Trophoblast cell (in vitro differentiated cells and primary cell): ENCODE results near the gene RAD51B.

Source experiments
- DNase-seq, 2 donors: peaks; one replicate each; pipeline ENCODE4 v3.0.0-alpha.2; 2016
- H2AFZ ChIP-seq: 2 replicates; pipeline ENCODE4 v1.6.1; 2013; ENCODE audit warnings: low read length, moderate library complexity, mild to moderate bottlenecking; ENCODE audit not compliant: insufficient read depth, poor library complexity
- H2AK5ac ChIP-seq: 2 replicates; pipeline ENCODE4 v1.6.1; 2013; ENCODE audit warnings: mild to moderate bottlenecking, low read length
- H2BK120ac ChIP-seq: 2 replicates; pipeline ENCODE4 v1.6.1; 2013; ENCODE audit warnings: low read length, mild to moderate bottlenecking, moderate library complexity; ENCODE audit not compliant: insufficient read depth, poor library complexity
- H2BK12ac ChIP-seq: 2 replicates; pipeline ENCODE4 v1.6.1; 2013; ENCODE audit warnings: mild to moderate bottlenecking, low read length, moderate library complexity
- H2BK5ac ChIP-seq: 2 replicates; pipeline ENCODE4 v1.6.1; 2013; ENCODE audit warnings: low read length, low read depth, moderate library complexity, mild to moderate bottlenecking; ENCODE audit not compliant: poor library complexity
- H3K14ac ChIP-seq: 2 replicates; pipeline ENCODE4 v1.6.1; 2013; ENCODE audit warnings: mild to moderate bottlenecking, low read length
- H3K18ac ChIP-seq: 2 replicates; pipeline ENCODE4 v1.6.1; 2013; ENCODE audit warnings: mild to moderate bottlenecking, low read length
- H3K23ac ChIP-seq: 2 replicates; pipeline ENCODE4 v1.6.1; 2013; ENCODE audit warnings: low read length
- H3K27ac ChIP-seq: 2 replicates; pipeline ENCODE4 v1.5.1; 2013; ENCODE audit warnings: low read depth, mild to moderate bottlenecking, inconsistent platforms, low read length, moderate library complexity
- H3K27me3 ChIP-seq: 2 replicates; pipeline ENCODE4 v1.6.1; 2013; ENCODE audit warnings: inconsistent platforms, mild to moderate bottlenecking, low read length, moderate library complexity; ENCODE audit not compliant: insufficient read depth
- H3K36me3 ChIP-seq, 2 experiments: 1 replicate in 1 of 2; 2 replicates in 1 of 2; pipeline ENCODE4 v1.6.1; 2013; ENCODE audit warnings: low read length in 2 of 2, mild to moderate bottlenecking in 2 of 2, moderate library complexity in 1 of 2; ENCODE audit not compliant: insufficient read depth in 2 of 2, control insufficient read depth in 1 of 2
- H3K4ac ChIP-seq: 2 replicates; pipeline ENCODE4 v1.6.1; 2013; ENCODE audit warnings: low read depth, mild to moderate bottlenecking, low read length, moderate library complexity
- H3K4me1 ChIP-seq, 2 experiments: 1 replicate in 1 of 2; 2 replicates in 1 of 2; pipeline ENCODE4 v1.6.1; 2013; ENCODE audit warnings: low read length in 2 of 2, mild to moderate bottlenecking in 2 of 2, moderate library complexity in 1 of 2; ENCODE audit not compliant: insufficient read depth in 2 of 2, control insufficient read depth in 1 of 2
- H3K4me2 ChIP-seq: 2 replicates; pipeline ENCODE4 v1.6.1; 2013; ENCODE audit warnings: inconsistent platforms, mild to moderate bottlenecking, low read length, moderate library complexity
- H3K4me3 ChIP-seq: 2 replicates; pipeline ENCODE4 v1.5.1; 2013; ENCODE audit warnings: mild to moderate bottlenecking, low read depth, low read length, inconsistent platforms
- H3K79me1 ChIP-seq: one replicate; pipeline ENCODE4 v1.6.1; 2013; ENCODE audit warnings: low read length
- H3K79me2 ChIP-seq: 2 replicates; pipeline ENCODE4 v1.6.1; 2013; ENCODE audit warnings: low read length, mild to moderate bottlenecking; ENCODE audit not compliant: control insufficient read depth, insufficient read depth, poor library complexity
- H3K9ac ChIP-seq: 2 replicates; pipeline ENCODE4 v1.6.1; 2013; ENCODE audit warnings: mild to moderate bottlenecking, low read length
- H3K9me3 ChIP-seq: 2 replicates; pipeline ENCODE4 v1.6.1; 2013; ENCODE audit warnings: low read depth, mild to moderate bottlenecking, control low read depth, inconsistent platforms, low read length; ENCODE audit not compliant: insufficient read depth
- H4K12ac ChIP-seq: 2 replicates; pipeline ENCODE4 v1.6.1; 2013; ENCODE audit warnings: low read depth, mild to moderate bottlenecking, low read length, moderate library complexity
- H4K8ac ChIP-seq: 2 replicates; pipeline ENCODE4 v1.6.1; 2013; ENCODE audit warnings: low read depth, mild to moderate bottlenecking, low read length, moderate library complexity
- H4K91ac ChIP-seq: one replicate; pipeline ENCODE4 v1.6.1; 2013; ENCODE audit warnings: low read depth, mild to moderate bottlenecking, low read length, moderate library complexity
- WGBS: extraction: QIAGEN DNeasy Blood & Tissue Kit; methylation state at CpG from one replicate; pipeline ENCODE4 v1.1.7; 2013; ENCODE audit warnings: missing lambda C conversion rate; ENCODE audit not compliant: insufficient read length, insufficient coverage; ENCODE audit errors: extremely low coverage; 5-methylcytosine and 5-hydroxymethylcytosine counted together

RAD51B gene

DNA sequence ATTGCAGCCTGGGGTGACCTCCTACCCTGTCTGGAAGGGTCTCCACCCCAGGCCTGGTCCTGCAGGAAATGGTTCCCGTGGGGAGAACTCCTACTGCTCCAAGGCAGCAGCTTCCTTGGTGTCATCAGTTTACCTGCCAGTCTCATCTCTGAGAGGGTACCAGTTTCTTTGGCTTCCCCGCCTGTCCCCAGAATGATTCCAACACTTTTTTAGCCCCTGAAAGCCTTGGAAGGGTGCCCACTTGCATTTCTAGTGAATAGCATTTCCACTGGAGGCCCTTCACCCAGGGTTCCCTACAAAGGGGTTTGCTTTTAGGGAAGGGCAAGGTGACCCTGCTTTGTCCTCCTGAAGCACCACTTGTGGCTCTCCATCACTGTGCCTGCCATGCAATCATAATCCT, 689.0 kb downstream of the RAD51B start:
- Histone ChIP-seq H3K4me1 (peaks cover 32 to 33% of the 10 kb centered on the region in 2 experiments), H3K27ac (no peak overlapping the region), H3K4ac (no peak overlapping the region), H2AK5ac (peak overlapping the region; percentile 6), H3K4me3 (no peak overlapping the region), H3K79me2 (peaks cover 4% of the 10 kb centered on the region), H3K23ac (no peak overlapping the region), H4K91ac (peak overlapping the region; percentile 99), H3K27me3 (no peaks in the 10 kb centered on the region), H3K9me3 (peaks cover 2% of the 10 kb centered on the region), H2BK12ac (peak overlapping the region; percentile 7), H3K14ac (peak overlapping the region; percentile 18), H2BK5ac (peak overlapping the region; percentile 34), H3K18ac (peak overlapping the region; percentile 24), H3K79me1 (peaks cover 62% of the 10 kb centered on the region), H3K9ac (no peak overlapping the region), H3K4me2 (no peak overlapping the region), H2BK120ac (peak overlapping the region; percentile 62), H2AFZ (no peak overlapping the region), H3K36me3 (no peaks in the 10 kb centered on the region), H4K12ac (no peak overlapping the region), H4K8ac (no peak overlapping the region)
- no CpG with 5 or more reads among the region's 2 CpGs for WGBS
- no peak for DNase-seq

DNA sequence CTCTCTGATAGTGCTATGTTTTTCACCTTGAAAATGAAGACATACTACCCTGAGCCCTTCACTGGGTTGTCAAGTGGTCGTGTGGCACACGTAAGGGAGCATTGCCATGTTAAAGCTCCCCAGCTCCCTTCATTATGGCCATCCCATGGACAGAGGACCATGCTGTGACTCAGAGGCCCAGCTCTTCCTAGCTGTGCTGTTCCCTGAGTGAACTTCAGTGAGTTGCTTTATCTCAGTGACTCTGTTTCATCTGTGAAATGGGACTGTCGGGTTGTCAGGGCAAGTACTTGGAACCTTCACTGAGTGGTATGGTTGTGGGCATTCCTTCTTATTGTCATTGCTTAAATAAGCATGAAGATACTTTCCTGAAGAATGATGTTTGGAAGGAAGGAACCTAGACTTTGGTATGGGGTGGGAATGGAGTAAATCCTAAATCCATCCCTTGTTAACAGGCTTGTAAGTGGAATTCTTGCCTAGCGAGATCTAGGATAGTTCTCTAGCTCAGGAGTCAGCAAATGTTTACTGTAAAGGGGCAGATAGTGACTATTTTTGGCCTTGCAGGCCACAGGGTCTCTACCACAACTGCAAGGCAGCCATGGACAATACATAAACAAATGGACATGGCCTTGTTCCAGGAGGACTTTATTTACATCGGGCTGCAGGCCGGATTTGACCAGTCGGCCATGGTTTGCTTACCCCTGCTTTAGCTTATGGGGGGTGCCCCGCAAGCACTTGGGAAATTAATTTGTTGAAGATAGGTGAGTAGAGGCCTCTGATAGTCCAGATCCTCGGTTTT, 689.8 kb downstream of the RAD51B start:
- Histone ChIP-seq H3K27ac (no peak overlapping the region), H3K79me2 (peaks cover 4% of the 10 kb centered on the region), H3K18ac (peak overlapping the region; percentile 24), H2BK12ac (peak overlapping the region; percentile 7), H3K9me3 (peaks cover 2% of the 10 kb centered on the region), H2BK5ac (no peak overlapping the region), H3K4me3 (no peak overlapping the region), H2BK120ac (peak overlapping the region; percentile 52), H4K12ac (no peak overlapping the region), H3K79me1 (peaks cover 64% of the 10 kb centered on the region), H3K14ac (peak overlapping the region; percentile 18), H2AFZ (no peak overlapping the region), H3K4ac (no peak overlapping the region), H4K91ac (peak overlapping the region; percentile 99), H3K4me2 (no peak overlapping the region), H3K36me3 (no peaks in the 10 kb centered on the region), H4K8ac (peak overlapping the region; percentile 2), H3K27me3 (no peaks in the 10 kb centered on the region), H2AK5ac (peak overlapping the region; percentile 6), H3K4me1 (peaks cover 33 to 34% of the 10 kb centered on the region in 2 experiments), H3K9ac (no peak overlapping the region), H3K23ac (no peak overlapping the region)
- WGBS = no CpG with 5 or more reads among the region's 9 CpGs
- no peak for DNase-seq

DNA sequence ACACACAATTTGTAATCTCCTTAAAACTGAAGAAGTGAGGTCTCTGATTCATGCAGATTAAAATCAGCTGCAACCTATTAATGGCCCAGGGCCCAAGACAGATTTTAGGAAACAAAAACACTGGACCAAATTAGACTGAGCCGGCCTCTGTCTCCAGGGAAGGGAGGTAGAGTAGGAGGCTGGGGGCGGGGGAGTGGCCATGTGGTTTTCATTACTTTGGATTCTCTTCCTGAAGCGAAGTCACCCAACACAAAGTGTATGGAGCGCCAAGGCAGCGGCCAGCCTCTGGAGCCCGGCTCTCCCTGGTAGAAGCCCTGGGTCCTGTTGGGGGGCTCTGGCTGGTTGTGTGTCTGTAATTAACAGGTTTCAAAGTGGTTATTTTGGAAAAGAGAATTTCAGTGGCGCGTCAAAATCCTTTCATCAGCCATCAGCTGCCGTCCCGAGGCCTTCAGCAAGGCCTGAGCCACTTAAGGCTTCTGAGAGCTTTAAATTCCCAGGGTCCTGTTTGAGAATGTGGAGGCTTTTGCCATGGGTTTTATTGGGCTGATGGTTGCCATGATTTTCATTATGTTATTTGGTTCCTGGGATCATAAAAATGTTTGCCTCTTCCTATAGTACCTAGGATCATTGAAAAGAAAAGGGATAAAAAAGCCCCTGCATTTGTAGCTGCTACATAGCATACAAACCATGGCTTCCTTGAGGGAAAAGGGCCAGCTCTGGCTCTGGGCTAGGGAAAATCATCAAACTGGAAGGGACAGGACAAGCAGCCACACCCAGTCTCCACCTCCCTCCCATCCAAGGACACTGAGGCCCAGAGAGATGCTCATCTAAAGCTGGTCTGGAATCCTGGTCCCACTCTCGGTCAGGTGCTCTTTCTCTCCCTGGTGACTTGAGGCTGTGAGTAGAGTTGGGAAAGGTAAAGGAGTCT, 690.9 kb downstream of the RAD51B start:
- H3K9ac ChIP-seq = no peak overlapping the region
- H3K79me2 ChIP-seq = peaks cover 4% of the 10 kb centered on the region
- H3K36me3 ChIP-seq = no peaks in the 10 kb centered on the region
- H2AFZ ChIP-seq = no peak overlapping the region
- no peak overlapping the region for H3K18ac ChIP-seq
- H3K27ac ChIP-seq = no peak overlapping the region
- peak overlapping the region; percentile 19 for H3K4ac ChIP-seq
- H4K91ac ChIP-seq = peak overlapping the region; percentile 86
- peaks cover 2% of the 10 kb centered on the region for H3K9me3 ChIP-seq
- no peak for DNase-seq
- peaks cover 33 to 34% of the 10 kb centered on the region in 2 experiments for H3K4me1 ChIP-seq
- H3K14ac ChIP-seq = peak overlapping the region; percentile 41
- no peak overlapping the region for H3K4me3 ChIP-seq
- no CpG with 5 or more reads among the region's 11 CpGs for WGBS
- peak overlapping the region; percentile 51 for H2BK5ac ChIP-seq
- peak overlapping the region; percentile 64 for H2BK120ac ChIP-seq
- no peaks in the 10 kb centered on the region for H3K27me3 ChIP-seq
- H3K79me1 ChIP-seq = peaks cover 59% of the 10 kb centered on the region
- peak overlapping the region; percentile 33 for H2AK5ac ChIP-seq
- no peak overlapping the region for H3K4me2 ChIP-seq
- peak overlapping the region; percentile 34 for H4K8ac ChIP-seq
- peak overlapping the region; percentile 89 for H2BK12ac ChIP-seq
- H4K12ac ChIP-seq = no peak overlapping the region
- H3K23ac ChIP-seq = no peak overlapping the region

DNA sequence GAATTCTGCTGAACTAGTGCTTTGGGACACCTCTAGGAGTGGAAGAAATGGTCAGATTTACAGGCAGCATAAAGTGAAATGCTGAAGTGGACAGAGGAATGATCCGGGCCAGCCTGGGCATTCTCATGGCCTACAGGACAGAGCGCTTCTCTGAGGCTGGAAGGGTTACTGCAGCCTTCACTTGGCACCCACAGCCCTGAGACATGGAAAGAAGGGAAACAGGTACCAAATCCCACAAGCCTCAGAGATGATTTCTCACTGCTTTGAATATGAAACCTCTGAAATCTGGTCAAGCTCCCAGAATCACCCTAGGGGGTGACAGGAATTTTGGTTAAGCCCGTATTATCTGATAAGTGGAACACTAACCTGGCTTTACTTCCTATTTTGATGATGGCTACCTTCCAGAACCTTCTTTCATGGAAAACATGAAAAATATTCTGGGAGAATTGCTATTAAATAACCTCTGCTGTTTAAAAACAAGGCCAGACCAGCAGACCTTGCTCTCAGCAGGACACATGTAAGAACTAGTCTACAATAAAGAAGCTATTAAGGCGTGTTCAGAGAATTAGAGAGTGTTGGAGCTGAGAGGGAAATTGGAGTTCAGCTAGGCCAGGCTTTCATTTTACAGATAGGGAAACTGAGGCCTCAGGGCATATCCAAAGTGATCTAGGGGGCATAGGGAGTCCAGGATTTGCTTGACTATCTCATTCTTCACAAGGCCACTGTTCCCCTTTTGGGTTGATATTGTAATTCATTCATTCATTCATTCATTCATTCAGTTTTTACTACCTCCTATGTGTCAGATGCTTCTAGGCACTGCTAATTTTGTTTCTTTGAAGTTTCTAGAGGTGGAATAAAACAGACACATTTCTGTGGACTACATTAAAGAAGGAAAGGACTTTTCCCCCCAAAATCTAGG, 691.8 kb downstream of the RAD51B start:
- Histone ChIP-seq H3K14ac (peak overlapping the region; percentile 41), H3K4me3 (no peak overlapping the region), H3K36me3 (no peaks in the 10 kb centered on the region), H2BK12ac (peak overlapping the region; percentile 97), H3K4ac (no peak overlapping the region), H2AK5ac (peak overlapping the region; percentile 33), H3K79me2 (peaks cover 3% of the 10 kb centered on the region), H2BK5ac (peak overlapping the region; percentile 29), H3K4me1 (peaks cover 27 to 28% of the 10 kb centered on the region in 2 experiments), H4K12ac (no peak overlapping the region), H3K27ac (no peak overlapping the region), H3K9me3 (peaks cover 2% of the 10 kb centered on the region), H2BK120ac (peak overlapping the region; percentile 56), H3K4me2 (no peak overlapping the region), H3K27me3 (no peaks in the 10 kb centered on the region), H3K9ac (no peak overlapping the region), H3K18ac (no peak overlapping the region), H4K91ac (peak overlapping the region; percentile 83), H3K23ac (no peak overlapping the region), H3K79me1 (peaks cover 52% of the 10 kb centered on the region), H4K8ac (no peak overlapping the region), H2AFZ (no peak overlapping the region)
- no peak for DNase-seq
- WGBS = no CpG with 5 or more reads among the region's 4 CpGs
